Smooth muscle cell of the brain vasculature (primary cell): Measurements from ENCODE around the gene NUP62.
"Not testable (repeated sequence)": the region's sequence is repeated elsewhere in the genome, so short reads cannot be mapped to it uniquely, and the experiment has no call there.

Source experiments
- DNase-seq: peaks from one replicate; pipeline ENCODE4 v3.0.0-alpha.2; 2012; ENCODE audit warnings: low read depth, low spot score

NUP62 gene

GRCh38 chr19:49952479-49952836, 23.2 kb upstream of the NUP62 start:
- no peak for DNase-seq

- no peak for DNase-seq
These were observed 22.6 kb upstream of the NUP62 start for GRCh38 chr19:49951806-49952478.

- no peak for DNase-seq
These were observed 21.7 kb upstream of the NUP62 start for GRCh38 chr19:49950956-49951526.

- DNase-seq, result no peak
These were observed 21.3 kb upstream of the NUP62 start for GRCh38 chr19:49950590-49950948.

- DNase-seq, result no peak
These were observed 20.7 kb upstream of the NUP62 start for GRCh38 chr19:49949742-49950589.

- DNase-seq, result no peak
These were observed 17.1 kb upstream of the NUP62 start for GRCh38 chr19:49946415-49946814.

GRCh38 chr19:49944567-49944966, 15.3 kb upstream of the NUP62 start:
- not testable (repeated sequence) for DNase-seq

- no peak for DNase-seq
These were observed 11.1 kb upstream of the NUP62 start for GRCh38 chr19:49940482-49940791.

GRCh38 chr19:49939721-49940481, 10.6 kb upstream of the NUP62 start:
- DNase-seq, result no peak

- no peak for DNase-seq
These were observed 9.4 kb upstream of the NUP62 start for GRCh38 chr19:49938662-49939061.

GRCh38 chr19:49937750-49938381, 8.6 kb upstream of the NUP62 start:
- DNase-seq, result no peak

GRCh38 chr19:49936549-49936948, 7.2 kb upstream of the NUP62 start:
- DNase-seq, result no peak

GRCh38 chr19:49933643-49934042, 4.3 kb upstream of the NUP62 start:
- no peak for DNase-seq

GRCh38 chr19:49932731-49933131, 3.4 kb upstream of the NUP62 start:
- DNase-seq, result no peak

GRCh38 chr19:49932041-49932451, 2.7 kb upstream of the NUP62 start:
- DNase-seq, result no peak

- DNase-seq, result no peak
These were observed 2.2 kb upstream of the NUP62 start for GRCh38 chr19:49931293-49932040.

GRCh38 chr19:49930483-49931011, 1.2 kb upstream of the NUP62 start:
- DNase-seq, result no peak

- peak; percentile 88 for DNase-seq
These were observed 543 bp upstream of the NUP62 start for GRCh38 chr19:49929611-49930482.

GRCh38 chr19:49927526-49928264, 1.6 kb downstream of the NUP62 start:
- DNase-seq, result no peak
